ENCODE results near the gene MTREX.

The MTREX gene

GRCh38 chr5:55385227-55385626, 77.4 kb downstream of the MTREX start:
- no peak overlapping the region for H3K4me3 ChIP-seq (ENCODE audit: control insufficient read depth, low read depth, low read length)
- no peak for TF ChIP-seq CTCF (conservative IDR thresholded peaks at IDR 0.05; ENCODE audit: control insufficient read depth, insufficient read depth, low read depth, low read length)
- DNase-seq (ENCODE audit: low read depth): no peak

- no peak overlapping the region for H3K4me3 ChIP-seq (ENCODE audit: control insufficient read depth, low read depth, low read length)
- no peak for TF ChIP-seq CTCF (conservative IDR thresholded peaks at IDR 0.05; ENCODE audit: control insufficient read depth, insufficient read depth, low read depth, low read length)
- DNase-seq (ENCODE audit: low read depth): no peak
Measured at GRCh38 chr5:55385846-55386245, 78.1 kb downstream of the MTREX start.

- TF ChIP-seq CTCF (conservative IDR thresholded peaks at IDR 0.05; ENCODE audit: control insufficient read depth, insufficient read depth, low read depth, low read length): no peak
- DNase-seq (ENCODE audit: low read depth): no peak
- no peak overlapping the region for H3K4me3 ChIP-seq (ENCODE audit: control insufficient read depth, low read depth, low read length)
Measured at GRCh38 chr5:55386356-55386755, 78.6 kb downstream of the MTREX start.

- no peak overlapping the region for H3K4me3 ChIP-seq (ENCODE audit: control insufficient read depth, low read depth, low read length)
- TF ChIP-seq CTCF (conservative IDR thresholded peaks at IDR 0.05; ENCODE audit: control insufficient read depth, insufficient read depth, low read depth, low read length): no peak
- no peak for DNase-seq (ENCODE audit: low read depth)
Measured at GRCh38 chr5:55387865-55388264, 80.1 kb downstream of the MTREX start.

- no peak overlapping the region for H3K4me3 ChIP-seq (ENCODE audit: control insufficient read depth, low read depth, low read length)
- no peak for DNase-seq (ENCODE audit: low read depth)
- TF ChIP-seq CTCF (conservative IDR thresholded peaks at IDR 0.05; ENCODE audit: control insufficient read depth, insufficient read depth, low read depth, low read length): no peak
Measured at GRCh38 chr5:55391707-55392106, 83.9 kb downstream of the MTREX start.

GRCh38 chr5:55392669-55393068, 84.9 kb downstream of the MTREX start:
- no peak overlapping the region for H3K4me3 ChIP-seq (ENCODE audit: control insufficient read depth, low read depth, low read length)
- no peak for DNase-seq (ENCODE audit: low read depth)
- no peak for TF ChIP-seq CTCF (conservative IDR thresholded peaks at IDR 0.05; ENCODE audit: control insufficient read depth, insufficient read depth, low read depth, low read length)

GRCh38 chr5:55393501-55394175, 85.8 kb downstream of the MTREX start:
- DNase-seq (ENCODE audit: low read depth): no peak
- no peak overlapping the region for H3K4me3 ChIP-seq (ENCODE audit: control insufficient read depth, low read depth, low read length)
- no peak for TF ChIP-seq CTCF (conservative IDR thresholded peaks at IDR 0.05; ENCODE audit: control insufficient read depth, insufficient read depth, low read depth, low read length)

Measured in fibroblast of mammary gland (primary cell).